ENCODE measurements around the gene DRAM1.
"Not testable (repeated sequence)": the region's sequence is repeated elsewhere in the genome, so short reads cannot be mapped to it uniquely, and the experiment has no call there.

DNA sequence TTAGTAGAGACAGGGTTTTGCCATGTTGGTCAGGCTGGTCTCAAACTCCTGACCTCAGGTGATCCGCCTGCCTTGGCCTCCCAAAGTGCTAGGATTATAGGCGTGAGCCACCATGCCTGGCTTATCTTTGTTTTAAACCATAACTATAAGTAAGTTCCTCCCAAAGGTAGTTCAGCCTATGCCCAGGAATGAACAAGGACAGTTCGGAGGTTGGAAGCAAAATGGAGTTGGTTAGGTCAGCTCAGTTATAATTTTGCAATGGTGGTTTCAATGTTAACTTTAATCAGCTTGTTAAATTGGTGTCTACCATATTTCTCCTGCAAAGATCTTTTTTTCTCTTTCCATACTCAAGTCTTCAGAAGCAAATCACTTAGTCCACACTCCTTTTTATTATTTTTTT lies 9.8 kb upstream of the DRAM1 start:
- TF ChIP-seq, protein P1, sequence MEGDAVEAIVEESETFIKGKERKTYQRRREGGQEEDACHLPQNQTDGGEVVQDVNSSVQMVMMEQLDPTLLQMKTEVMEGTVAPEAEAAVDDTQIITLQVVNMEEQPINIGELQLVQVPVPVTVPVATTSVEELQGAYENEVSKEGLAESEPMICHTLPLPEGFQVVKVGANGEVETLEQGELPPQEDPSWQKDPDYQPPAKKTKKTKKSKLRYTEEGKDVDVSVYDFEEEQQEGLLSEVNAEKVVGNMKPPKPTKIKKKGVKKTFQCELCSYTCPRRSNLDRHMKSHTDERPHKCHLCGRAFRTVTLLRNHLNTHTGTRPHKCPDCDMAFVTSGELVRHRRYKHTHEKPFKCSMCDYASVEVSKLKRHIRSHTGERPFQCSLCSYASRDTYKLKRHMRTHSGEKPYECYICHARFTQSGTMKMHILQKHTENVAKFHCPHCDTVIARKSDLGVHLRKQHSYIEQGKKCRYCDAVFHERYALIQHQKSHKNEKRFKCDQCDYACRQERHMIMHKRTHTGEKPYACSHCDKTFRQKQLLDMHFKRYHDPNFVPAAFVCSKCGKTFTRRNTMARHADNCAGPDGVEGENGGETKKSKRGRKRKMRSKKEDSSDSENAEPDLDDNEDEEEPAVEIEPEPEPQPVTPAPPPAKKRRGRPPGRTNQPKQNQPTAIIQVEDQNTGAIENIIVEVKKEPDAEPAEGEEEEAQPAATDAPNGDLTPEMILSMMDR (IDR thresholded peaks at IDR 0.05; ENCODE audit: low read depth, low read length), result not testable (repeated sequence)
- not testable (repeated sequence) for TF ChIP-seq EZH2phosphoT487 (IDR thresholded peaks at IDR 0.05; ENCODE audit: low read depth)
